Measurements from ENCODE around the gene C19orf12.

Gene C19orf12

DNA sequence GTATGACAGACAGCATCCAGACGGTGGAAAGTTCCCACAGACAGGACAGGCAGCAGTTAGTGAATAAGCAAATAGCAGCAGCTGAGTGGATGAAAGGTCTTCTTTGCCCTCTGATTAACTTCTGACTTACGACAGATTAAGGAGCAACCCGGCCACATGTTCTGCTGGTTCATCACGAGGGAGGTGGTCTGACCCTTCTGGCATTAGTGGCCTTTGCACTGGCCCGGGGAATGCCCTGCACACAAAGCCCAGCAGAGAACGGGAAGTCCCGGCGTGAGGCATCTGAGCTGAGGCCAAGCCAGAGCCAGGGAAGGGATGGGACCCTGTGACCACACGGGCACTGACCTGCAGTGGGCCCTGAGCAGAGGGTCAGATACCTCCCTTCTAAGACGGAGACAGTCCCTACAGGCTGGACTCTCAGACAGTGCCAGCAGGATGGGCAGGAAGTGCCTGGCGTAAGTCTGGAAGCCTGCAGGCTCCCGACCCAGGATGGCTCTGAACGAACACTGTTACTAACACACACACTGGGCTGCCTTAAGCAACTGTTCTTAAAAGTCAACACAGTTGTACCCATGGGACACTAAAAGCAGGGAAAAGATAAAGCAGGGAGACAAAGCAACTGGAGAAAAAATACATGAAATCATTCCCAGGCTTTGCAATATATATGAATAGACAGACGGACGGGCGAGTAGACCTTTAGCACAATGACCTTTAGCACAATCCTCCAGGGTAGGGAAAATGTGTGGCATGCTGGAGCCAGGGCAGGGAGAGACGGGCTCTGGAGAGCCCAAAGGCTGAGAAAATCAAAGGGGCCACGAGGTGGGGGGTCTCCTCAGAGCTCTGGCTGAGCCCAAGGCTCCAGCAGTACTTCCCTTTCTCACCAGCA, 6.3 kb downstream of the C19orf12 start:
- DNase-seq (ENCODE audit: low spot score) = no peak
- in situ Hi-C loops (cut with MboI; ENCODE audit: low pct_unique_long_range_greater_than_20kb, low sequenced_read_pairs, unreplicated experiment) = no loop called here
- TF ChIP-seq, protein P1, sequence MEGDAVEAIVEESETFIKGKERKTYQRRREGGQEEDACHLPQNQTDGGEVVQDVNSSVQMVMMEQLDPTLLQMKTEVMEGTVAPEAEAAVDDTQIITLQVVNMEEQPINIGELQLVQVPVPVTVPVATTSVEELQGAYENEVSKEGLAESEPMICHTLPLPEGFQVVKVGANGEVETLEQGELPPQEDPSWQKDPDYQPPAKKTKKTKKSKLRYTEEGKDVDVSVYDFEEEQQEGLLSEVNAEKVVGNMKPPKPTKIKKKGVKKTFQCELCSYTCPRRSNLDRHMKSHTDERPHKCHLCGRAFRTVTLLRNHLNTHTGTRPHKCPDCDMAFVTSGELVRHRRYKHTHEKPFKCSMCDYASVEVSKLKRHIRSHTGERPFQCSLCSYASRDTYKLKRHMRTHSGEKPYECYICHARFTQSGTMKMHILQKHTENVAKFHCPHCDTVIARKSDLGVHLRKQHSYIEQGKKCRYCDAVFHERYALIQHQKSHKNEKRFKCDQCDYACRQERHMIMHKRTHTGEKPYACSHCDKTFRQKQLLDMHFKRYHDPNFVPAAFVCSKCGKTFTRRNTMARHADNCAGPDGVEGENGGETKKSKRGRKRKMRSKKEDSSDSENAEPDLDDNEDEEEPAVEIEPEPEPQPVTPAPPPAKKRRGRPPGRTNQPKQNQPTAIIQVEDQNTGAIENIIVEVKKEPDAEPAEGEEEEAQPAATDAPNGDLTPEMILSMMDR (IDR thresholded peaks at IDR 0.05; ENCODE audit: extremely low read depth, insufficient read depth, missing control alignments) = no peak

DNA sequence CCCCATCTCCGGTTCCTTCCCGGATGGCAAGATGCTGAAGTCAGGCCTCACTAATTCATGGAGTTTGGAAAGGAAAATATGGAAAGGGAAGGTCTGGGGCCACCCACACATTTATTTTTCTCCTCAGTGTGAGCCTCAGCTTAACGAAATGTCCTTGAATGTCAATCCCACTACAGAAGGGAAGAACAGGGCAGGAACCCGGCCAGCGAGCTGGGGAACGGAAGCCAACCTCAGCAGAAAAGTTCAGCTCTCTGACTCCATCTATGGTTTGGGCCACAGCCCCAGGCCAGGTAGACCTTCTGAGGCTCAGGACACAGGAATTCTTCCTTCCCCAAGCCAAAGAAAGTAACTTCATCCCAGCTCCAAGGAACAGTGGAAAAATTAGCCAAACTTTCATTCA, 8.4 kb downstream of the C19orf12 start:
- TF ChIP-seq, protein P1 (IDR thresholded peaks at IDR 0.05; ENCODE audit: extremely low read depth, insufficient read depth, missing control alignments) = no peak
- in situ Hi-C loops (cut with MboI; ENCODE audit: low pct_unique_long_range_greater_than_20kb, low sequenced_read_pairs, unreplicated experiment) = no loop called here
- DNase-seq (ENCODE audit: low spot score) = no peak

DNA sequence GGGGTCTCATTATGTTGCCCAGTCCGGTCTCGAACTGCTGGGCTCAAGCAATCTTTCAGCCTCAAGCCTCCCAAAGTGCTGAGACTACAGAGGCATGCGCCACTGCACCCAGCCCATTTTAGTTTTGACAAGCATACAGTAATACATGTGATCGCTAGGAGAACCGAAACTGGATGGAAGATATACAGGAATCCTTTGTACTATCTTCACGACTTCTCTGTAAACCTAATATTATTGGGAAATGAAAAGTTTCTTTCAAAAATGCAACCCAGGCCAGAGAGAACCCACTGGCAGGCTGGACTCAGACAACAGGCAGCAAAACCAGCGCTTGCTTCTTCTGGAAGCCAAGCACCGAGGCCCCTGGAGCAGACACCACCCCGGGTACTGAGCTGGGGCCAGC, 9.4 kb downstream of the C19orf12 start:
- no peak for DNase-seq (ENCODE audit: low spot score)
- TF ChIP-seq, protein P1 (IDR thresholded peaks at IDR 0.05; ENCODE audit: extremely low read depth, insufficient read depth, missing control alignments) = no peak
- in situ Hi-C loops (cut with MboI; ENCODE audit: low pct_unique_long_range_greater_than_20kb, low sequenced_read_pairs, unreplicated experiment) = no loop called here

DNA sequence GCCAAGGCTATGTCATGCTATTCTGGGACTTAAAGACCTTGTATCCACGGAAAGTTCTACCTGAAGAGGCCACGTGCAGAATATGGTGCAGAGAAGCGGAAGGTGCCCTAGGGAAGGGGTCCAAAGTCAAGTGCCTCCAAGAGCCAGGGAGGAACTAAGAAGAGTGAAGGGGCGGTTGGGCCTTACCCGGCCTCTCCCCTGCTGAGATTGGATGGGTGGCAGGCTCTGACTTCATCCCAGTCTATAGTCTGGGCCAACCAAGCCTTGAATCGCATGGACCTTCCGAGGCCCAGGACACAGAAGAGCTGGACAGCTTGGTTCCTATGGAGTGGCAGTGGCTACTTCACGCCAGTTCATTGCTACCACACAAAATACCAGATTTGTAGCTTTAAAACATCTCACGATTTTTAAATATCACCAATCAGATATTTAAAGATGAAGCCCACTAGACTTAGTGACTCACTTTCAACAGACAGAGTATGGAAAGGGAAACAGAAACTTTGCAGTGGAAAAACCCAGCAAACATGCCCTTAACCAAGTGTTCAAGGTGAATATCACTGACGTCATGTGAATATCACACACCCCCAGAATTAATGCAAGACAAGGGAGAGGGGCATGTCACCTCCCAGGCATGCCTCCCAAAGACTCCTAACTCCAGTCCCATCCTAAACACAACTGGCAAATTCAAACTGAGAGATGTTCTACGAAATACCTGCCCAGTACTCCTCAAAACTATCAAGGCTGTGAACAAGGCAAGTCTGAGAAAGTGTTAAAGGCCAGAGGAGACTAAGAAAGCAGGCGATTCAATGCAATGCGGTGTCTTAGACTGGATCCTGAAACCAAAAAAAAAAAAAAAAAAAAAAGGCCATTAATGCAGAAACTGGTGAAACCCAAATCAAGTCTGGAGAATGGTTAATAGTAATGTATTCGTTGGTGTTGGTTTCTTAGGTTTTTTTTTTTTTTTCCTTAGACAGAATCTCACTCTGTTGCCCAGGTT, 10.2 kb downstream of the C19orf12 start:
- in situ Hi-C loops (cut with MboI; ENCODE audit: low pct_unique_long_range_greater_than_20kb, low sequenced_read_pairs, unreplicated experiment) = no loop called here

DNA sequence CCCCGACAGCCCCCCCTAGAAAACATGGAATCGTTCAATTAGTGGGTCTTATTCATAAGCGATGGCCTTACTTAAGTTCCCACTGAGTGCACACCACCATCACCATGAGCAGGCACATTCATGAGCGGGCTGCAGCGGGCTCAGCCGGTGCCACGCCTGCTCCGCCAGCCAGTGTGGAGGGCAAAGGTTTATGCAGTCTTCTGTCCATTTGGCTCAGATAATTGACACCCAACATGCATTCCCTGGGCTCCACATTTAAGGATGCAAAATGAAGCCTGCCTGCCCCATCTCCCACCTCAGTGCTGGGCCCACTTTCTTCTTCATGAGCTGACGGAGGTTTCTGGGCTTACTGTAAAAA, 12.1 kb downstream of the C19orf12 start:
- TF ChIP-seq, protein P1 (IDR thresholded peaks at IDR 0.05; ENCODE audit: extremely low read depth, insufficient read depth, missing control alignments) = no peak
- in situ Hi-C loops (cut with MboI; ENCODE audit: low pct_unique_long_range_greater_than_20kb, low sequenced_read_pairs, unreplicated experiment) = no loop called here
- no peak for DNase-seq (ENCODE audit: low spot score)

More for the DNA sequence above, 10.2 kb downstream of the C19orf12 start:
- TF ChIP-seq, protein P1 (IDR thresholded peaks at IDR 0.05; ENCODE audit: extremely low read depth, insufficient read depth, missing control alignments) = no peak
- peak; percentile 79 for DNase-seq (ENCODE audit: low spot score)

DNA sequence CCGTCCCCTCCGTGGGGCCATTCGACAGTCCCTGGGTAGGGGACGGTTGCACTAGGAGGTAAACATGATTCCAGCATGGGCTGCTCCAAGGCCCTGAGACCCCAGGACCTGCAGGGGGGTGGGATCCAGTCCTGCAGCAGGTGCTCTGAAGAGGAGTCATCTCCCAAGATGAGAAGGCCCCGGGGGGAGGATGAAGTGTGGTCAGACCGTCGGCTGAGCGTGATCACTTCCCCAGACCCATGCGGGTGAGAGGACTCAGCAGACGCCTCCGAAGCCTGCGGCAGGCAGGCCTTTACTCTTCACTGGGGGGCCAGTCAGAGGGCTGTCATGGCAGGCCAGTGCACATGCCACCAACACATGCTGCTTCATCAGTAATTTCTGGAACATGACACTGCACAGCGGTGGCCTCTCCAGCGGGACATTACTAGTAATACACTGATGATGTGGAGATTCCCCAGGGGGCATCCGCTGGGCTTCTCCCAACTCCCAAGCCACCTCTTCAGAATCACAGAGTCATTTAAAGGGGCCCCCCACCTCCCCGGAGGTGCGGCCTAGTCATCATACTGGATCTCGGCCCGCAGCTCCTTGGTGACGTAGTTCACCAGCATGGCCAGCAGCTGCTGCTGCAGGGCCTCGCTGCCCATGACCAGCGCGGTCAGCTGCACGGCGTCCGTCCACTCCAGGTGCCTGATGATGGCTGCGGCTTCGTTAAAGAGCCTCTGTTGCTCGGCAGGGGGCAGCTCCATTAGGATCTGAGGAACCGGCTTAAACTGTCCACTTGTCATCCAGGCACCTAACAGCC, 12.7 kb downstream of the C19orf12 start:
- in situ Hi-C loops (cut with MboI; ENCODE audit: low pct_unique_long_range_greater_than_20kb, low sequenced_read_pairs, unreplicated experiment) = no loop called here
- TF ChIP-seq, protein P1 (IDR thresholded peaks at IDR 0.05; ENCODE audit: extremely low read depth, insufficient read depth, missing control alignments) = no peak
- no peak for DNase-seq (ENCODE audit: low spot score)
